ENCODE results near the gene CCDC127.

The CCDC127 gene

DNA sequence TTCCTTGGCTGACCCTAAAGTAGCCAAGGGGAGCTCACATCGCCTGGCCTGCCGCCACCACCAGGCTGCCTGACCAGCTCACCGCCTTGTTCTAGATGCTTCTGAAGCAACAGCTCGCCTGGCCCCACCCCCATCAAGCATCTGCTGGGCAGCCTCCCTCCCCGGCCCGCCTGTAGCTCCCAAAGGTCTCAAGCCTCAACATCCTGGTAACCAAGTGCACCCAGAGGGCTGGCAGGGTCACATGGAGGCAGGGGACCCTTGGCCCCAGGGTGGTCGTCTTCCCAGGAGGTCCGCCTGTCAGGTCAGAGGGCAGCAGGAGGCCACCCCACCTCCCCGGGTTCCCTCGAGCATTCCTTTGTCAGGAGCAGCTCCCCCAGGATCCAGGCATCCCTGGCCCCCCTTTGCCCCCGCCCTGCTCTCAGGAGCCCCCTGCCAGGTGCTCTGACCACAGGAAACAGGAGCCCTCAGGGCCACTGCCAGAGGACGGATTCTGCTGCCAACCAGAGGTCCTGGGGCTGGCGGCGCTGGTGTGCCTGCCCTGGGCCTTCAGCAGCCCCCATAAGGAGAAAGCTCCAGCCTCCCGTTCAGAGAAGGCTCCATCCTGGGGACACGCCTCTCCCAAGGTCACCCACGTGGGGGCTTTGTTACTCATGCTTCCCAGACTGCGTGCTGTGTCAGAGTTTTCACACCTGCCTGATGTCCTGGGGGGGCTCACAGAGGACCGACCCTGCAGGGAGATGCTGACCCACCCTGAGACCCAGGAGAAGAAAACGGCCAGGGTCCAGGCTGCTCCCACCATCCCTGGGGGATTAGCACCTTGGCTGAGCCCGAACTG lies 30.1 kb downstream of the CCDC127 start:
- no peak for DNase-seq (ENCODE audit: low read depth, low spot score)
- no peak for TF ChIP-seq SUZ12 (IDR thresholded peaks at IDR 0.05; ENCODE audit: extremely low read depth, insufficient read depth, insufficient read length)
- TF ChIP-seq YY1 (IDR thresholded peaks at IDR 0.05; ENCODE audit: insufficient read depth, insufficient read length): no peak
- no peak for TF ChIP-seq ZNF274 (IDR thresholded peaks at IDR 0.05; ENCODE audit: low read depth, low read length)
- Histone ChIP-seq H3K27me3 (ENCODE audit: insufficient read depth, insufficient read length) (no peaks in the 10 kb centered on the region), H3K9ac (ENCODE audit: insufficient read length, low read depth) (no peak overlapping the region), H3K9me3 (ENCODE audit: insufficient read depth, low read length) (no peaks in the 10 kb centered on the region), H3K36me3 (ENCODE audit: insufficient read depth, insufficient read length, low read length) (peaks cover 9% of the 10 kb centered on the region), H3K4me1 (ENCODE audit: insufficient read depth, insufficient read length) (peaks cover 12% of the 10 kb centered on the region), H3K4me3 (ENCODE audit: insufficient read length, low read depth) (no peak overlapping the region)

GRCh38 chr5:187042-187431 lies 30.9 kb downstream of the CCDC127 start:
- DNase-seq (ENCODE audit: low read depth, low spot score): no peak
- Histone ChIP-seq H3K36me3 (ENCODE audit: insufficient read depth, insufficient read length, low read length) (peaks cover 16% of the 10 kb centered on the region), H3K9ac (ENCODE audit: insufficient read length, low read depth) (no peak overlapping the region), H3K27me3 (ENCODE audit: insufficient read depth, insufficient read length) (no peaks in the 10 kb centered on the region), H3K4me3 (ENCODE audit: insufficient read length, low read depth) (no peak overlapping the region), H3K4me1 (ENCODE audit: insufficient read depth, insufficient read length) (peaks cover 12% of the 10 kb centered on the region), H3K9me3 (ENCODE audit: insufficient read depth, low read length) (no peaks in the 10 kb centered on the region)
- no peak for TF ChIP-seq SUZ12 (IDR thresholded peaks at IDR 0.05; ENCODE audit: extremely low read depth, insufficient read depth, insufficient read length)

GRCh38 chr5:186091-187041 lies 31.6 kb downstream of the CCDC127 start:
- TF ChIP-seq SUZ12 (IDR thresholded peaks at IDR 0.05; ENCODE audit: extremely low read depth, insufficient read depth, insufficient read length): no peak
- TF ChIP-seq YY1 (IDR thresholded peaks at IDR 0.05; ENCODE audit: insufficient read depth, insufficient read length): no peak
- no peak for TF ChIP-seq ZNF274 (IDR thresholded peaks at IDR 0.05; ENCODE audit: low read depth, low read length)
- no peak overlapping the region for H3K4me3 ChIP-seq (ENCODE audit: insufficient read length, low read depth)
- no peaks in the 10 kb centered on the region for H3K27me3 ChIP-seq (ENCODE audit: insufficient read depth, insufficient read length)
- peaks cover 12% of the 10 kb centered on the region for H3K4me1 ChIP-seq (ENCODE audit: insufficient read depth, insufficient read length)
- peaks cover 23% of the 10 kb centered on the region for H3K36me3 ChIP-seq (ENCODE audit: insufficient read depth, insufficient read length, low read length)
- H3K9ac ChIP-seq (ENCODE audit: insufficient read length, low read depth): no peak overlapping the region
- DNase-seq (ENCODE audit: low read depth, low spot score): no peak
- H3K9me3 ChIP-seq (ENCODE audit: insufficient read depth, low read length): no peaks in the 10 kb centered on the region

DNA sequence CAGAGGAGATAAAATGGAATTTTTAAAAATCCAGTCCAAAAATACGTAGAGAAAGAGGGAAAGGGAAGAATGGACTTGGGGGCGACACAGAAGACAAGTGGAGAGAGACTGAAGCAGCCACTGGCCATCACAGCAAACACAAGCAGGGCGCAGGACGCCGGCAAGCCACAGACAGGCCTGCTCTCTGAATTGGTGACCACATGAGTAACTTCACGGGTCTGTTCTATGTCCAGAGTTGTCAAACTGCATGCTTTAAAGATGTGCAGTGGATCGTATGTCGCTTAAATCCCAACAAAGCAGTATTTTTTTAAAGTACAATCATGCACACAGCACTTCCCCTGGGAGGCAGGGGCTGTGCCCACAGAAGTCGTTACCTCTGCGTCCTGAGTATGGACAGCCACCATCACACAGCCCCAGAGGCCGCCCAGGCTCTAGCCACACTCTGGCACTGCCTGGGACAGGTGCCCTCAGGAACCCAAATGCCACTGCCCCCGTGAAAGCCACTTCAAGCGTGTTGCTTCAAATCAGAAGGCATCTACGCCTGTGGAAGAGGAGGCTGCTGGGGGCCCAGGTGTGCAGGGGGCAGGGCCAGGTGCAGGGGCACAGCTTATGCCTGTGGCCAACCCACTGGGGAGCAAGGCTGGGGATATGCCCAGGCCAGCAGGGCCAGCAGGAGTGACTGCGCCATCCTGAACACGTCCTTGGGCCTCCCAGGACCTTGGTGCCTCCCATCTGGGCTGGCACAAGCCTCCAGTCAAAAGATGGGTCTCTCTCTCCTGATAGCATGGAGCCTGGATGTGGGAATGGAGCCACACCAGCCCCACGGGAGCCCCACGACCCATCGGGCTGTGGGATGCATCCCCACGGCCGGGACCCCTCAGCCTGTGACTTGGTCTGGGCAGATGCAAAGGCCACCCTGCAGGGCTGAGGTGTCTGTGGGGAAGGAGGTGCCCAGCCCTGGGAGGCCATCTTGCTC lies 32.6 kb downstream of the CCDC127 start:
- Histone ChIP-seq H3K4me1 (ENCODE audit: insufficient read depth, insufficient read length) (peaks cover 11% of the 10 kb centered on the region), H3K27me3 (ENCODE audit: insufficient read depth, insufficient read length) (no peaks in the 10 kb centered on the region), H3K9ac (ENCODE audit: insufficient read length, low read depth) (no peak overlapping the region), H3K9me3 (ENCODE audit: insufficient read depth, low read length) (no peaks in the 10 kb centered on the region), H3K36me3 (ENCODE audit: insufficient read depth, insufficient read length, low read length) (peaks cover 28% of the 10 kb centered on the region), H3K4me3 (ENCODE audit: insufficient read length, low read depth) (no peak overlapping the region)
- DNase-seq (ENCODE audit: low read depth, low spot score): no peak
- TF ChIP-seq ZNF274 (IDR thresholded peaks at IDR 0.05; ENCODE audit: low read depth, low read length) (no peak), YY1 (IDR thresholded peaks at IDR 0.05; ENCODE audit: insufficient read depth, insufficient read length) (no peak), SUZ12 (IDR thresholded peaks at IDR 0.05; ENCODE audit: extremely low read depth, insufficient read depth, insufficient read length) (no peak)

DNA sequence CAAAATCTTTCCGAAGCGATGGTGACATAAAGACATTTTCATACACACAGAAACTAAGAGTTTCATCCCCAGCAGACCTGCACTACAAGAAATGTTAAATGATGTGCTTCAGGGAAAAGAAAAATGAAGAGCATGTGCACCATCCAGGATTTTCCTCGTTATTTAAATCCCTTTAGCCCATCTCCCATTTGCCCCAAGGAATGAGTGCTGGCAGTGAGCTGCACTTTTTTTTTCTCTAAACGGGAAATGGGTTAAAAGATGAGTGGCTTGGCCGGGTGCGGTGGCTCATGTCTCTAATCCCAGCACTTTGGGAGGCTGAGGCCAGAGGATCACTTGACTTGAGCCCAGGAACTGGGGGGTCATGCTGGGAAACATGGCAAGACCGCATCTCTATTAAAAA lies 33.5 kb downstream of the CCDC127 start:
- DNase-seq (ENCODE audit: low read depth, low spot score): no peak
- Histone ChIP-seq H3K36me3 (ENCODE audit: insufficient read depth, insufficient read length, low read length) (peaks cover 30% of the 10 kb centered on the region), H3K9me3 (ENCODE audit: insufficient read depth, low read length) (no peaks in the 10 kb centered on the region), H3K9ac (ENCODE audit: insufficient read length, low read depth) (no peak overlapping the region), H3K4me1 (ENCODE audit: insufficient read depth, insufficient read length) (peaks cover 13% of the 10 kb centered on the region), H3K4me3 (ENCODE audit: insufficient read length, low read depth) (no peak overlapping the region), H3K27me3 (ENCODE audit: insufficient read depth, insufficient read length) (no peaks in the 10 kb centered on the region)
- no peak for TF ChIP-seq ZNF274 (IDR thresholded peaks at IDR 0.05; ENCODE audit: low read depth, low read length)
- no peak for TF ChIP-seq SUZ12 (IDR thresholded peaks at IDR 0.05; ENCODE audit: extremely low read depth, insufficient read depth, insufficient read length)

DNA sequence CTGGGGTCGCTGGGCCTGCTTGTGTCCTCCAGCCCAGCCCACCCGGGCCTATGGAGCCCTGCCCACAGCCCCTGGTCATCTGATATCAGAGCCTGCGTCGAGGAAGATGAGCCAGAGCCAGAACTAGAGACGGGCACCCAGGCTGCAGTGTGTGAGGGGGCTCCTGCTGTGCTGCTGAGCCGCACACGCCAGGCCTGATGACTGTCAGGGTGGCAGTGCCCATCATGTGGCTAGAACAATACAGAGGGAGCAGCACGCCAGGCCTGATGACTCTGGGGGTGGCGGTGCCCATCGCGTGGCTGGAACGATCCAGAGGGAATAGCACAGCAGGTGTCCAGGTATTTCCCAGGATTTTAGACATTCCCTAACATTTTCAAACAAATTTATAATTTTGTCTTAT lies 35.8 kb downstream of the CCDC127 start:
- DNase-seq (ENCODE audit: low read depth, low spot score): no peak
- peaks cover 37% of the 10 kb centered on the region for H3K36me3 ChIP-seq (ENCODE audit: insufficient read depth, insufficient read length, low read length)

More for the DNA sequence above, 35.8 kb downstream of the CCDC127 start:
- no peak overlapping the region for H3K4me3 ChIP-seq (ENCODE audit: insufficient read length, low read depth)
- H3K9me3 ChIP-seq (ENCODE audit: insufficient read depth, low read length): no peaks in the 10 kb centered on the region
- H3K4me1 ChIP-seq (ENCODE audit: insufficient read depth, insufficient read length): peaks cover 7% of the 10 kb centered on the region
- no peak overlapping the region for H3K9ac ChIP-seq (ENCODE audit: insufficient read length, low read depth)
- TF ChIP-seq ZNF274 (IDR thresholded peaks at IDR 0.05; ENCODE audit: low read depth, low read length): no peak
- no peak for TF ChIP-seq YY1 (IDR thresholded peaks at IDR 0.05; ENCODE audit: insufficient read depth, insufficient read length)
- TF ChIP-seq SUZ12 (IDR thresholded peaks at IDR 0.05; ENCODE audit: extremely low read depth, insufficient read depth, insufficient read length): no peak
- no peaks in the 10 kb centered on the region for H3K27me3 ChIP-seq (ENCODE audit: insufficient read depth, insufficient read length)
